ENCODE measurements around the gene BLTP3B.
A peak's percentile ranks its signal among the peaks of the same experiment; 100 is the strongest.

The BLTP3B gene

DNA sequence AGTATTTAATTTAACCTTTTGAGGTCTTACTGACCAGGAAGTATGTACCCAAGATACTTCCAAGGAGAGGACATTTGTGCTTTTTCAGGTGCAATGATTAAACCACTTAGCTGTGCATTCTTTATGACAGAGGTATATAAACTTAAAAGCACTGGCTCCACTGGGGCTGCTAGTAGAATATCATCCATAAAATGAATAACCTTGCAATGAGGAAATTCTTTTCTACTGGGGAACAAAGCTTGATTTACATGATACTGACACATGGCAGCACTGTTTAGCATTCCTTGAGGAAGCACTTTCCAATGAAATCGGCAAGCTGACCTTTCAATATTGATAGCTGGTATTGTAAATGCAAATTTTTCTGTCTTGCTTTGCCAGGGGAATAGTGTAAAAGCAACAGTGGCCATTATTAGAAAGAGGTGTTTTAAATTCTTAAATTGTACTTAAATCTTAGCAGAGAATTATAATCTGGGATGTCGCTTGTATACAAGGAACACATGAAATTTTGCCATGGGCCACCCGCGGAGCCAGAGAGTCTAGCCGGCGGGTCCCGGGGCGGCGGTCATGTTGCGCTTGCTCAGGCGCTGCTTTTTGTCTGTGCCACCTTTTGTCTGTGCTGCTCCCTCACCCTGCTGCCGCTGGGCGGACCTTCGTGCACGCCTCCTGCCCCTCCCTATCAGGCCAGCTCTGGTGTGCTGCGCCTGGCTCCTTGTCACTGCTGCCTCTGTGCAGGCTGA is 20.9 kb upstream of the BLTP3B start:
- peak; percentile 74 for DNase-seq

DNA sequence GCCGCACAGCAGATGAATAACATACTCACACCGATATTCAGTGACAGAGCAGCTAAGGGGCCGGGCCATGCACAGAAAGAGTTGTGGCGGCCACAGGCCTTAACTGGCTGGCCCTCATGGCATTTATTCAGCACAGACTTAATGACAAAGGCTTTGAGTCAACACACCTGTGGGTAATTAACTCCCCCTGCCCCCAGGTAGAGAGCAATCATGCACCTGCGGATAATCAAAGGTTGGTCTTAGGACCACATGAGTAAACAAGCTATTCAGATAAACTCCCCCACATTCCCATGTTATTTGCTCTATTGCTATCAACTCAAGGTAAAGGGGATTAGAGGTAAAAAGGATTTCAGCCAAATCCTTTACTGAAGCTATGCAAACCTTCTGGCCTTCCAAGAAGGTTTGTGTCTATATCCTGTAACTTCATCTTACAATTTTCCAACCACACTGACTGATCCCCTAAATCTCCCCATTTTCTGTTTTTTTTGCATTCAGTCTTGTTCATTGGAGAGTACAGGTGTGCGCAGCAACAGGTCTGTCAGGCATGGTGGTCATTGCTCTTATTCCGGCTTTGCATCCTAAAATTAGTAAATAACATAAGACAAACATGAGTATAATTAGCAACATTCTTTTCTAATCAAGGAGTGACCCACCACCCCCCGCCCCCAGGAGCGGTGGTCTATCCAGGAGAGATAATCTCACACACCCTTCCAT is 16.9 kb upstream of the BLTP3B start:
- no peak for DNase-seq

DNA sequence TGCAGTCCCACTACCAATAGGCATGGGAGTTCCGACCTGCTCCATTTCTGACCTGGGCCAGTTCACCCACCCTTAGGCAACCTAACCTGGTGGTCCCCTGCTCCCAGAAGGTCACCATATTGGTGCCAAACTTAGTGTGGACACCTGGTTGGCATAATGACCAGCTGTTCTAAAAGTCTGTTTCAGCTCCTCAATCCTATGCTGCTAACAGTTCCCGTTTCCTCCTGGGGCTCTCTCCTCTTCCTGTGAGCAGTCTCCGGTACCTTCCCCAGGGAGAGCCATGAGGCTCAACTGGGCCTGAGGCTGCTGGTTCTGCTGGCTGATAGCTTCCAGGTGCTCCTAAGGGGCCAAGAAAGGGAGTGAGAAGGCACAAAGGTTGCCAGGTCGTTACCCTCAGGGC is 15.9 kb upstream of the BLTP3B start:
- no peak for DNase-seq

DNA sequence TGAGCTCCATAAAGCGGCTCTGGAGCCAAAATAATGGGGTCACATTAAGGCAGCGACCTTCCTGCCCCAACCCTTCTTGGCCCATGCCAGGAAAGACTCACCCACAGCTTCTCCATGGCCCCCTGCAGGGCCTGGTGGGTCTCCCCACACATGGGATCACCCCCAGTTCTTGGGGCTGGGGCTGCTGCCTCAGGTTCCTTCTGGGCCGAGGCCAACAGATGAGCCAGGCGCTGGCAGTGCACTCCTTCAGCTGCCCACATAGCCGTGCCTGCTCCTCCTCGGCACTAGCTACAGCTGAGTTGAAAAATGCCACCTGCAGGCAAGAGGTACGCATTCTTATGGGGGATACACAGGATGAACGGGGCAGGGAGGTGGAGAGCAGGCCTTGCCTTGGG is 14.8 kb upstream of the BLTP3B start:
- no peak for DNase-seq

DNA sequence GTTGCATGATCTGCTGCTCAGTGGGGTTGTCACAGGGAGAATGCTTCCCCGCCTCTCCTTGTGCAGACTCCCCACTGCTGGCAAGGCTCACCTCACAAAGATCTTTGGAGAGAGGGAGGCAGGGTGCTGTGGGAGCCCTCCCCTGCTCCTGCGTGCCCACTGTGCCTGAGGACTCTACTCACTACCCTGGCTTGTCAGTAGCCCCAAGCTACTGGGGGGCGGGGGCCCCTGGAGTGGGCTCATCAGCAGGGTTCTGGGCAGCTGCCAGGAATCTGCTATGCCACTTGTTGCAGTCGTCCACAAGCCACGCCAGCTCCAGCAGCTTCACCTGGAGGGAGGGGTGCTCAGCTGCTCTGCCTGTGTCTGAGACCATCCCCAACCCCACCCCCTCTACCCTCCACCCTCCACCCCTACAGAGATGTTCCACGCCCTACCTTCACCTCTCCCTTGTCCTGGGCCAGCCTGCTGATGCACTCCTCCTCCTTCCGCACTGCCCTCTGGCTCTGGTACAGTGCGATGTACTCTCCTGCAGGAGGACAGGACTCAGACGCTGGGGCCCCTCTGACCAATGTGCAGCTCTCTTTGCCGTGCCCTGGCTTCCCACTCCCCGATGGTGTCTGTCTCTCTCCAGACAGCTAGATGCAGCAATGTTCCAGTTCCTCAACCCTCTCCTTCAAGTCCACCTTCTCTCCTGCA is 14.2 kb upstream of the BLTP3B start:
- DNase-seq = no peak

DNA sequence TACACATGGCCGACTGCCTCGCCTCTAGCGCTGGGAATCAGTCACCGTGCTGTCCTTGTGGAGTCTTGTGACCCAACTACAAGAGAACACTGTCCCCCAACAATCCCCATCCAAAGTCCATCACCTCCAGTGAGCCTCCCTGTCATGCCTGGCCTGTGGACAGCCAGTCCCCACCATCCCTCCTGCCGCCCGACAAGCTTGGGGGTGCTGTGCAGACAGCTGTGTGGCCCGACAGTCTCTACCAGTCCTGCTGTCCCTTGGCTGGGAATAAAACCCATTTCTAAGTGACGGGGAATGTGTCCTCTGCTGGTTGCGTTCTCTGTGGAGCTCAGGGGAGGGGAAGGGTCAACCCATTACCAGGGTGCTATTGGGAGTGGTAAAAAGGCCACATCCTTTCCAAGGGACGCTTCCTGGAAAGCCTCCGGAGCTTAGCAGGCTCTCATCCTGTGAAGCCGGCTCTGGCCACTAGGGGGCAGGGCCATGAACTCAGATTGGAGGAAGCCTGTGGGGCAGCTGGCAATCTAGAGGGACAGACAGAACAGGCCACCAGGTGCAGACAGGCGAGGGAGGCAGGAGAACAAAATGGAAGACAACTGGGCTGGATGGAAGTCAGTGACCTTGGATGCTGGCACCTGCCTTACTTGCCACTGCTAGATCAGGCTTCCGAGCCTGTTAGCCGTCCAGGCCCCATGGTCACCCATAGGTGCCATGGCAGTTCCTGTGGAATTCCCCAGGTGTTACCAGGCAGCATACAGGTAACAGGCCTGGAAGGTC is 12.0 kb upstream of the BLTP3B start:
- DNase-seq = peak; percentile 11

DNA sequence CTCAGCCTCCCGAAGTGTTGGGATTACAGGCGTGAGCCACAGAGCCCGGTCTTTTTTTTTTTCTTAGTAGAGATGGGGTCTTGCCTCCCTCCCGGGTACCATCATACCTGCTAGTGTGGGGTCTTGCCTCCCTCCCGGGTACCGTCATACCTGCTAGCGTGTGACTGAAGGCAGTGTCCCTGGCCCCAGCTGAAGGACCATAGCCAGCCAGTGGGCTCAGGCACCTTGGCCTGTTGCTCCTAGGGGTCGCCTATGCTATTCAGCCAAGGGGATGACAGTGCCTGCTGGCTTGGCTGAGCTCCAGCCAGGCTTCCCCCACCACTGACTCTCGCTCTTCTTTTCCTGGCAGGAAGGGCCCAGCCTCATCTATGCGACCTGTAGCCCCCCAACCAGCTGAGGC is 10.5 kb upstream of the BLTP3B start:
- DNase-seq = no peak

DNA sequence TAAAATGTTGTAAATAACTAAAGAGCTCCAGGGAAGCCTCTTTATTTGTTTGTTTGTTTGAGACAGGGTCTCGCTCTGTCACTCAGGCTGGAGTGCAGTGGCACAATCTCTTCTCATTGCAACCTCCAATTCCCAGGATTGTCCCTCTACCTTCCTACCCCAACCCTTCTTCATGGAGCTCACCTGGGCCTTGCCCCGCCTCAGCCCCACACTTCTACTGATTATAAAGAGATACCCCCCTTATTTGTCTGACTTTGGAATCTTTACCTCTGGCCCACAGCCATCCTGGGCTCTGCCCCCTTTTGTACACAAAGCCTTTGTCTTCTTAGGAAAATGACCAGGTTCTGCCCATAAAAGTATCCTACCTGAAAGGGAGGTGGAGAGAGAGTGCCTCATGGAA is 9.1 kb upstream of the BLTP3B start:
- no peak for DNase-seq

DNA sequence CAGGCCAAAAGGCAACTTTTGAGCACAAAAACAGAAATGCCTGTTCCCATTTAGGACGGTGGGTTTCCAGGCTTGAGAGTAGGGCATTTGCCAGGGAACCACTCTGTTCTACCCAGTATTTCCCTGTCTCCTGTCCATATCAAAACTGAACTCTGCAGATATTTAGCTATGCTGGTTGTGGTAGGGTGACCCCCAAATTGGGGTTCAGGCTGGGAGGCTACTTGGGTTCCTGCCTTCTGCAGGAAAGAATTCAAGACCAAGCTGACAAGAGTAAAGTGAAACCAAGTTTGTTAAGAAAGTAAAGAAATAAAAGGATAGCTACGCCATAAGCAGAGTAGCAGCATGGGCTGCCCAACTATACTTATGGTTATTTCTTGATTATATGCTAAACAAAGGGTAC is 3.6 kb upstream of the BLTP3B start:
- no peak for DNase-seq

DNA sequence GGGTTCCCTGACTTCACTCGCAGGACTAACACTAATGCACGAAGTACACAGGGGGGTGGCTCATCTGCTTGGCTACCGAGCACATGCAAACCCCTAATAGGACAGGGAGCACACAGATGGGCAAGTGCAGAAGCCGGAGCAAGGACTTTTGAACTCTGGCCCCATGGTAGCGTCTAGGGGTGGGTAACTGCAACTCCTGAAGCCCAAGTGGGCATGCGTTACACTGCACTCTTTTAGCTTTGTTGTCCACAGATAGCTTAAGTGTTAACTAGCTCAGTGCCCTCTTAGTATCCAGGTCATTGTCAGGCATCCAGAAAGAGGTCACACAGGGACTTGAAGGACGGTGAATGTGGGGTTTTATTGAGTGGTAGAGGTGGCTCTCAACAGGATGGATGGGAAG is 3.0 kb upstream of the BLTP3B start:
- no peak for DNase-seq

DNA sequence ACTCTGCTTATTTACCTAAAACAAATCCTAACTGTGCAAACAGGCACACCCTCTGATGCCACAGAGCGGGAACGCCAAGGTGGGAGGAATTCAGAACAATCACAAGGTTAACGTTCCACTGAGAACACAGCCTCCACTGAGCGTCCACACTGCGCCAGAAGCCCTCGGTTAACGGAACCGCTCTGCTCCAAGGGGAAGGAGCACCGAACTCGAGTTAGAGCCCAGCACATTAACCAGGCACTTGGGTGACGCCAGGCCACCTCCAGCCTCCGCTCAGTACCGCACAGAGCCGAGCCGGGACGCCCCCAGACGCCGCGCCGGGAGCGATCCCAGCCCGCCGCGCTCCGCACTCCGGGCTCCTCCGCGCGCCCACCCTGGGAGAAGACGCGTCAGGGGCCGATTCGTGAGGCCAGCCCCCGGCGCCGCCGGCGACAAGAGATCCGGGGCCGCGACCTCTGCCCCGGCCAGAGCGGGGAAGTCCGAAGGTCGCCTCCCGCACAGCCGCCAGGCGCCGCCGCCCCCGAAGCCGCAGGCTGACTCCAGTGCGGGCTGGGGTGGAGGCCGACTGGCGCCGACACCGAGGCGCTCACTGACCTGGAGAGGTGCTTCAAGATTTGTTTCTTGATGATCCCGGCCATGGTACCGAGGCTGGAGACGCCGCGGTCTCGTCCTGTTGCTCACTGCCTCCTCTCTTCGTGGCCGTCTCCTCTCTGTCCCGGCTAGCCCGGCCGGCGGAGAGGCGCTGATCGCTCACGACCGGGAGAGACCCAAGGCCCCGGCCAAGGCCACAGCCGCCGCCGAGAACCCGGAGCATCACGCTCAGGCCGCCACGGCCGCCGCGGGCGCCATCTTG is 450 bp downstream of the BLTP3B start:
- no peak for DNase-seq

DNA sequence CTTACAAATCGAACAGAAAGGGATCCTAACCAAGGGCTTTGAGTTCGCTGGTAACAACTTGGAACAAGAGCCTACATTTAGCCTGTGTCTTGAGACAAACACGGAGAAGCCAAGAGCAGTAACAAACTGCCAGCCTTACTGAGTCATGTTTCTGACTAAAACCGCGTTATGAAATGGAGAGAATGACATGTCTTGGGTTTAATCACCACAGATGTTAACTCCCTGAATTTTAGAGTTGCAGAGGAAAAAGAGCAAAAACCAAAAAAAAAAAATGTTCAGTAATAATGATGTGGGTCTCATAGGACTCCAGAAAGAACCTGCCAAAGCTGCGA is 1.0 kb downstream of the BLTP3B start:
- DNase-seq = no peak

DNA sequence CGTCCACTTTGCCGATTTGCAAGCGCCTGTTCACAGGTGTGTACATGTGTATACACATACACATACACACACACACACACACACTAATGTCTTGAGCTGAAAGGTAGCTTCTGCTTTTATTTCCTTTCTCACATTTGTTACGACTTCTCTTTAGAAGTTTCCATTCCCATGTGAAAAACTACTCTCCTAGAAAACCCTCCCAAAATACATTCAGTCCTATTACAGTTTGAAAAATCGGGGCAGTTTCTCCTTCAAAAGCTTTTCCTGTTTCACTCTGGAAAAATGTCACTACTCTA is 3.9 kb downstream of the BLTP3B start:
- DNase-seq = no peak

DNA sequence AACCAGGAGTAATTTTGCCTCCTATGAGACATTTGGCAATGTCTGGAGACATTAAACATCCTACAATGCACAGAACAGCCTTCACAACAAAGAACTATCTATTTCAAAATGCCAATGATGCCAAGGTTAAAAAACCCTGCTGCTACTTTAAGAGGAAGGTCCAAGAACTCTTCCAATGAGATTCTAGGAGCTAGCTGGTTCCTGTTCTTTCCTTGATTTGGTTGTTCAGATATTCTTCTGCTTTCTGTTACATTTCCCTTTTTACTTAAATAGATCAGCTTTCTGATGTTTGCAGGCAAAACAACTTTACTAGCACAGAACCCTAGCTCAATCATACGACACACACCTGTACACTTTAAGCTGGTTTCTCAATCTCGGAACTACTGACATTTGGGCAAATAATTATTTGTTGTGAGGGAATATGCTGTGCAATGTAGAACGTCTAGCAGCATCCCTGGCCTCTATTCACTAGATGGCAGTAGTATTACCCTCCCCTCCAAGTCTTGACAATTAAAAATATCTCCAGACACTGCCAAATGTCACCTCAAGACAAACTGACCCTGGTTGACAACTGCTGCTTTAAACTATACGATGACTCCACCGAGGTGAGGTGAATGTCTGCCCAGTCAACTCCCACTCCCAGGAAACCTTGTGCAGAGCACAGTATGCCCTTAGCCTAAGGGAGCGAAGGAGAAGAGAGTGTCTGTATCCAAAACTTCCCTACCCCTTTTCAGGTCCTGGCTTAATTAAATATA is 4.4 kb downstream of the BLTP3B start:
- DNase-seq = no peak

DNA sequence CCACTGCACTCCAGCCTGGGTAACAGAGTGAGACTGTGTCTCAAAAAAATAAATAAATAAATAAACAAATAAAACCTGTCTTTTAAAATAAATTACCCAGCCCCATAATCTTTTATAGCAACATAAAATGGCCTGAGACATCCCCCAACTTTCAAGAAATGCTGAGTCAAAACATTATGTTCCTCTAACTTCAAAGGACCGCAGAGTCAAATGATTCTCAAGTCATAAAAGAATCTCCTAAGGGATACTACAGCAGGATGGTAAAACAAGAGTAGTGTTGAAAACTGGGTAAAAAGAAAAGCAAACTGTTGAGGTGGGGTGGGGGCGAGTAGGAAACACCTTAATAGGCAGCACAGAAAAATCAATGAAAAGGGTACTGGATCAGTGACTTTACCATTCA is 9.5 kb downstream of the BLTP3B start:
- no peak for DNase-seq

DNA sequence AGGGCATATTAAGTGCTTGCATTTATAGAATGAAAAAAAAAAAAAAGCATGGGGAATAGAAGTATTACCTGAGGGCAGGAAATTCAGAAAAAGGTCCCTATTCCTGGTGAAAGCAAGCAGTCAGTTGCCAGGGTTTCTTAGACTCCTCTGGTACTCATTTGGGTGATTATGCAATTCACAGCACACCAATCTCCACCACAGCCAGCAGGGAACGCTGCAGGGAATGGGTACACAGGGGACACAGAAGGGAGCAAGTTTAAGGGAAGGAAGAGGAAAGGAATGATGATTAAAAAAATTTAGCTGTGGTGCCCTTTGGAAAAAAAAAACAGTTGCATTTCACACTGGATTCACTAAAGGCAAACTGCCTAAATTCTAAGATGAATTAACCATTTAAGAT is 14.2 kb downstream of the BLTP3B start:
- peak; percentile 14 for DNase-seq

DNA sequence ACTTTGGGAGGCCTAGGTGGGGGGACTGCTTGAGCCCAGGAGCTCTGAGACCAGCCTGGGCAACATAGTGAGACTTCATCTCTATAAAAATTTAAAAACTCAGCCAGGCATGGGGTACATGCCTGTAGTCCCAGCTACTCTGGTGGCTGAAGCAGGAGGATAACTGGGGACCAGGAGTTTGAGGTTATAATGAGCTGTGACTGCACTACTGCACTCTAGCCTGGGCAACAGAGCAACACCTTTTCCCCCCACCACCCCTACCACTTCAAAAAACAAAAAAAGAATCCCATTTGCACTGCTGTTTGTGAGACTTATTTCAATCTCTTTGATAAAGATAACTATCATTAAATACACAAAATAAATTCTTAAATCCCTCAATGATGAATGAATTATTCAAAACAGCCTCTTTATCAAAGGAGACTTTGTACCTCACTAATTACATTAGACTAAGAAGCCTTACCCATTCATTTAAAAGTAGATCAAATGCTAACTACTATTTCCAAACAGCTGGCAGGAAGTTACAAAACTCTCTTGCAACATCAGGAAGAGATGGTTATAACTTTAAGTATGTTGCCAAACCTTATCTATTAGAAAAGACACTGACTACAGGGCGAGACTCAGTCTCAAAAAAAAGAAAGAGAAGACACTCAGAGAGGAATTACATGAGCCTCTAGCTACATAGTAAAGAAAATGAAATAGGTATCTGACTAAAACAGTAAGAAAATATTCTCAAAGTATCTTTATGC is 14.7 kb downstream of the BLTP3B start:
- no peak for DNase-seq

DNA sequence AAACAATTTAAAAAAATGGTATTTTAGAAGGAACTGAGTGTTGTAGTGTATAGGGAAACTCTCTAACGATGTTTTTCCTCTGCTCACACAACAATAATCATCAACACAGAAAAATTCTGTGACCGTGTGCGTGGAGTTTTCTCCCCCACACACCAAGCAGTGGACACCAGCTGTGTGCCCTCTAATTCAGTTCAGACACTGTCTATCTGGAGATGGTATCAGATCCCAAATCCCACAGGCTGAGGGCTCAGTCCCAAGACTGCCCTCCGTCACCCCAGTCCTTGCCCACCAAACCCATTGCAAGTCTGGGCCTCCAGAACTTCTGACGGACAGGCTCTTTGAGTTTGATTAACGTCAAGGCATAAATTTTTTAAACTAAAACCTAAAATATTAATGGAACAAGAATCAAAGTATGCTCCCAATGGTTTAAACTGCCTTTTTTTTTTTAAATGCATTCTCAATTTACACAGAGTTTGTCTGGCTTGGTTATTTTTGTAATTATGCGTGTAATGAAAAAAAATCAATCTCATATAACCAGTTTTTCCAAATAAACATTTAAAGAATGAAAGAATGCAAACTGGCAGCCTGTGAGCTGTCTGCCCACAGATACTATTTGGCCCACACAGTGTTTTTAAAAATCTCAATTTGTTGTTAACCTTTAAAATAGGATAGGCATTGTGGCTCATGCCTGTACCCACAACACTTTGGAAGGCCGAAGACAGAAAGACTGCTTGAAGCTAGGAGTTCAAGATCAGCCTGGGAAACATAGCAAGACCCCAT is 19.2 kb downstream of the BLTP3B start:
- DNase-seq = no peak

DNA sequence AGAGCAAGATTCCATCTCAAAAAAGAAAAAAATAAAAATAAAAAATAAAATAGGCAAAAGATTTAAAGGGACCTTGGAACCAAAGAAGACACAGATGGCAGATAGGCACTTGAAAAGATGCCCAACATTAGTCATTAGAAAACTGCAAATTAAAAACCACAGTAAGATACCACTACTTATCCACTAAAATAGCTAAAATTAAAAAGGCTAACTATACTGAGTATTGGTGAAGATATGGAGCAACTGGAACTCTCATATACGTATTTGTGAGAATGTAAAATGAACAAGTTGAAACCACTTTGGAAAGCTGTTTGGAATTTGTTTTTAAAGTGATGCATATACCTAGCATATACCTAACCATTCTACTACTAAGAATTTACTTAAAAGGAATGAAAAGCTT is 22.3 kb downstream of the BLTP3B start:
- DNase-seq = no peak

DNA sequence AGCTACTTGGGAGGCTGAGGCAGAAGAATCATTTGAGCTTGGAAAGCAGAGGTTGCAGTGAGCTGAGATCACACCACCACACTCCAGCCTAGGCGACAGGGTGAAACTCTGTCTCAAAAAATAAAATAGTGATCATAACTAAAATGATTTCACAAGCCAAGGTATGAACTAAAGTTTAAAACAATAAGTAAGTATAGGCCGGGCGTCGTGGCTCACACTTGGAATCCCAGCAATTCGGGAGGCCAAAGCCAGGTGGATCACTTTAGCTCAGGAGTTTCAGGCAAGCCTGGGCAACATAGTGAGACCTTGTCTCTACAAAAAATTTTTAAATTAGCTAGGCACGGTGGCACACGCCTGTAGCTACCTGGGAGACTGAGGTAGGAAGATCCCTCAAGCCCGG is 27.4 kb downstream of the BLTP3B start:
- DNase-seq = no peak

DNA sequence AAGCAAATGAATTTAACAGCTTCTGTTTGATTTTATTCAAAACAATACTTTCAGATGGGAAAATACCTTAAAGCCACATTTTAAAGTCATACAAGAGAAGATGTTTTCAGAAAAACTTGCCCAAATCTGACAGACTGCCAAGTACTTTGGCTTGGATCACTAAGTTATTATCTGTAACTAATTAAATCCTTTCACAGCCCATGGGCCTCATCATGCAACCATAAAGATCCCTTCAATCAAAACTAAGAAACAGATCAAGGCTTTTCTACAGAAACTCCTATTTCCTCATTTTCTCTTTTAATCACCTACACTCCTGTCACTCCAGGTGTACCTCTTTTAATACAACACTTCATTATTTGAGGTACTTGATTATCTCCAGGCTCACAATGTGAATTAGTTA is 28.1 kb downstream of the BLTP3B start:
- no peak for DNase-seq
